NB4 (cell line): Measurements from ENCODE around the gene CTIF.

Experiments used
- CTCF ChIP-seq: IDR thresholded peaks from one replicate; pipeline ENCODE4 v1.5.1; 2012; ENCODE audit warnings: low read depth, low read length
- MYC ChIP-seq: IDR thresholded peaks from 2 replicates; pipeline ENCODE4 v1.6.1; 2011; ENCODE audit warnings: low read depth, low read length
- POLR2A ChIP-seq: IDR thresholded peaks from 2 replicates; pipeline ENCODE4 v1.6.1; 2011; ENCODE audit warnings: mild to moderate bottlenecking; ENCODE audit not compliant: insufficient read length; ENCODE audit errors: extremely low read depth

DNA sequence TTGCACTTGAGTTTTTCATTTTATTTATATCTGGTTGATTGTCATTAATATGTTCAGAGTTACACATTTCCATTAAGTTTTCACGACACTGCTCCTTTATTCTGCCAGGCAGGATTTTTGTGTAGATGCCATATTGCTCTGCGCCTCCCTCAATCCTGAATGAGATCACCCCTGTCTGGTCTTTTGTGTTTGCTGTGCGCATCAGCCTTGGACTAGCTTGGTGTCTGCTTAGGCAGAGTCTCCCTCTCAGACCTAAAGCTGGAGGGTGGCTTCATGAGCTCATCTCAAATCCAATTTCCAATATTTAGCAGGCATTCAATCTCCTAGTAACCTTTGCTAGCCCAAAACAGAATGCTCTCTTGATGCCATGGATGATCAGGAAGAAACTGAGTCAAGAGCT lies 274.5 kb downstream of the CTIF start:
- TF ChIP-seq CTCF = no peak
- no peak for TF ChIP-seq POLR2A
- no peak for TF ChIP-seq MYC
